NOMO-1 (cell line): ENCODE results near the gene PSG11.
"Not testable (repeated sequence)": the region's sequence is repeated elsewhere in the genome, so short reads cannot be mapped to it uniquely, and the experiment has no call there.

ENCODE experiments used
- DNase-seq, 2 experiments: peaks; one replicate each; lab custom pipeline; 2025; ENCODE audit not compliant: unreplicated experiment in 2 of 2; lab: John Stamatoyannopoulos, UW

The PSG11 gene

GRCh38 chr19:43026369-43026768 lies at the start of gene PSG11:
PSG11 (minus strand) TSS chr19:43026469; CDS start chr19:43026372, 97 bp downstream.
- not testable (repeated sequence) for DNase-seq

GRCh38 chr19:43062418-43062817 lies 36.1 kb upstream of the PSG11 start:
- not testable (repeated sequence) for DNase-seq

GRCh38 chr19:43061326-43061725 lies 35.1 kb upstream of the PSG11 start:
- not testable (repeated sequence) for DNase-seq

- not testable (repeated sequence) for DNase-seq
Observed at GRCh38 chr19:43060254-43060653, 34.0 kb upstream of the PSG11 start.

- not testable (repeated sequence) for DNase-seq
Observed at GRCh38 chr19:43059482-43059881, 33.2 kb upstream of the PSG11 start.

- DNase-seq: not testable (repeated sequence)
Observed at GRCh38 chr19:43058440-43058839, 32.2 kb upstream of the PSG11 start.

GRCh38 chr19:43047966-43048365 lies 21.7 kb upstream of the PSG11 start:
- not testable (repeated sequence) for DNase-seq

GRCh38 chr19:43046578-43046977 lies 20.3 kb upstream of the PSG11 start:
- not testable (repeated sequence) for DNase-seq

GRCh38 chr19:43043492-43044180 lies 17.4 kb upstream of the PSG11 start:
- DNase-seq: not testable (repeated sequence)

GRCh38 chr19:43031645-43032044 lies 5.4 kb upstream of the PSG11 start:
- not testable (repeated sequence) for DNase-seq

- DNase-seq: no peak
Observed at GRCh38 chr19:43028866-43029265, 2.6 kb upstream of the PSG11 start.

- DNase-seq: not testable (repeated sequence)
Observed at GRCh38 chr19:43027985-43028384, 1.7 kb upstream of the PSG11 start.

- not testable (repeated sequence) for DNase-seq
Observed at GRCh38 chr19:43027061-43027460, 792 bp upstream of the PSG11 start.

- DNase-seq: not testable (repeated sequence)
Observed at GRCh38 chr19:43022098-43022497, 4.2 kb downstream of the PSG11 start.

GRCh38 chr19:43021629-43022028 lies 4.6 kb downstream of the PSG11 start:
- not testable (repeated sequence) for DNase-seq

GRCh38 chr19:43019588-43019987 lies 6.7 kb downstream of the PSG11 start:
- not testable (repeated sequence) for DNase-seq

GRCh38 chr19:43005841-43006240 lies 20.4 kb downstream of the PSG11 start:
- DNase-seq: not testable (repeated sequence)

GRCh38 chr19:43004846-43005245 lies 21.4 kb downstream of the PSG11 start:
- DNase-seq: not testable (repeated sequence)

- DNase-seq: not testable (repeated sequence)
Observed at GRCh38 chr19:43003634-43004033, 22.6 kb downstream of the PSG11 start.

- not testable (repeated sequence) for DNase-seq
Observed at GRCh38 chr19:43002948-43003347, 23.3 kb downstream of the PSG11 start.

- not testable (repeated sequence) for DNase-seq
Observed at GRCh38 chr19:42996161-42996560, 30.1 kb downstream of the PSG11 start.

- DNase-seq: not testable (repeated sequence)
Observed at GRCh38 chr19:42992029-42992604, 34.2 kb downstream of the PSG11 start.
